ENCODE measurements around the gene CENPL.
A peak's percentile ranks its signal among the peaks of the same experiment; 100 is the strongest.

CENPL gene, protein sequence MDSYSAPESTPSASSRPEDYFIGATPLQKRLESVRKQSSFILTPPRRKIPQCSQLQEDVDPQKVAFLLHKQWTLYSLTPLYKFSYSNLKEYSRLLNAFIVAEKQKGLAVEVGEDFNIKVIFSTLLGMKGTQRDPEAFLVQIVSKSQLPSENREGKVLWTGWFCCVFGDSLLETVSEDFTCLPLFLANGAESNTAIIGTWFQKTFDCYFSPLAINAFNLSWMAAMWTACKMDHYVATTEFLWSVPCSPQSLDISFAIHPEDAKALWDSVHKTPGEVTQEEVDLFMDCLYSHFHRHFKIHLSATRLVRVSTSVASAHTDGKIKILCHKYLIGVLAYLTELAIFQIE

DNA sequence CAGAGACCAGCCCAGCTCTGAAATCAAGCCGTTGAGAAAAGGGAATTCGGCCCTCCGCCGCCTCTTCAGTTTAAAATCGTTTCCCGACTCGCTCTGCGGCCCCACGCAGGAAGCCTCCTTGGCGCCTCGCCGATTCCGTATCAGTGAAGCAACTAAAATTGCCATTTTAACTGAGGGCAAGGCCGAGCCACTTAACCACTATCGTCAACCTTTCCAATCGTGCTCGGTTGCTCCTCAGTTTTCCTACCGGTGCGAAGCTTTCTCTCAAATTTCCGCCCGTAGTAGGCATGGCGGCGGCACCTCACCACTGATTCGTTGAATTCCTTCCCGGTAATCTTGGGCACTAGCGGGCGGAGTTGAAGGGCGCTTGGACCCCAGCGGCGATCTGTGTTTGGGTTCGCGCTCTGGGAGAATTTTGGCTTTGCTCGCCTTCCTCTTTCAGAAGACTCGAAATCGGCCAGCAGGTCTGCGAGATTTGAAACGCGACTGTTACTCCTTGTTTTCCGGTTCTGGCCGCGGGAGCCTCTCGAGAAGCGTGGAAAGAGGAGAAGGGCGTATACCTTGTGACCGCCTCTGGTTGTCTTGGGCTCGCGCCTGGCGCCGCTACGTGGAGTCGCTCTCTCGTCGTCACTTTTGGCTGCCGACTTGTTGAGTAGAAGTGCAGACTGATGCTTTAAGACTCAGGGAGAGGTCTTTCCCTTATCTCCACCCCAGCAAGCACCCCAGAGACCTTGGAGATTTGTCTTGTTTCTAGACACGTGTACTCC is at the start of gene CENPL, which contains the start of gene DARS2:
Gene CENPL (minus strand): TSS at position 569 of the 767 bp plus-strand sequence. CDS start 13,584 bp downstream, outside the sequence.
Gene DARS2 (plus strand): TSS at position 359 of the 767 bp plus-strand sequence. CDS start 557 bp downstream, outside the sequence.
- H3K9me3 ChIP-seq, result no peaks in the 10 kb centered on the region
- H3K27me3 ChIP-seq, result no peaks in the 10 kb centered on the region
- peak within 1 kb of the TSS; percentile 95 for H3K4me2 ChIP-seq
- peak within 1 kb of the TSS; percentile 88 for H3K27ac ChIP-seq
- H4K20me1 ChIP-seq, result no peaks in the 10 kb centered on the region
- 0 out of 2 replicates have a peak, but pooled peaks have one; percentile 44 for TF ChIP-seq Cebpa-rat (IDR thresholded peaks at IDR 0.05)
- H3K9ac ChIP-seq, result peak within 1 kb of the TSS; percentile 89
- peaks cover 24% of the 10 kb centered on the region for H3K36me3 ChIP-seq
- peaks cover 49% of the 10 kb centered on the region for H3K4me1 ChIP-seq
- H3K4me3 ChIP-seq, result peak within 1 kb of the TSS; percentile 90

DNA sequence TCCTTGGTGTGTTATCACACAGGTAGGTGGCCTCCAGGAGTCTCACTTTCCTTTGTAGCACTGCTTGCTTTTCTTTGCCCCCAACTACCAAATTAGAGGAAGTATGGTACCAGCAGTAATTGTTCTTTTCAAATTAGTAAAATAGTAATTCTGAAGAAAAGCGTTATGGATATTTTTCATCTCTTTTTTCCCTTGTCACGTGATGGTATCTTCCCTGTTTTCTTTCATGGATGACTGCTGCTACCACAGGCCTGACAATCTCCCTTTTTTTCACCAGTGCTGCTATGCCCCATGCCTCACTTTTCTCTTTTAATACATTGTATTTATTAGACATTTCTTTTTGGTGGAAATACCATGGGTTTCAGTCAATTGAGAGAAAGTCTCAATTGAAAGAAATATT is 46.8 kb upstream of the CENPL start:
- Histone ChIP-seq H3K4me1 (peaks cover 35% of the 10 kb centered on the region), H3K36me3 (peaks cover 12% of the 10 kb centered on the region), H3K4me2 (peak overlapping the region; percentile 82), H3K27ac (no peak overlapping the region), H3K27me3 (no peaks in the 10 kb centered on the region), H3K9me3 (no peaks in the 10 kb centered on the region), H4K20me1 (peaks cover 8% of the 10 kb centered on the region), H3K9ac (no peak overlapping the region), H3K4me3 (no peak overlapping the region)
- no peak for TF ChIP-seq Cebpa-rat (IDR thresholded peaks at IDR 0.05)

DNA sequence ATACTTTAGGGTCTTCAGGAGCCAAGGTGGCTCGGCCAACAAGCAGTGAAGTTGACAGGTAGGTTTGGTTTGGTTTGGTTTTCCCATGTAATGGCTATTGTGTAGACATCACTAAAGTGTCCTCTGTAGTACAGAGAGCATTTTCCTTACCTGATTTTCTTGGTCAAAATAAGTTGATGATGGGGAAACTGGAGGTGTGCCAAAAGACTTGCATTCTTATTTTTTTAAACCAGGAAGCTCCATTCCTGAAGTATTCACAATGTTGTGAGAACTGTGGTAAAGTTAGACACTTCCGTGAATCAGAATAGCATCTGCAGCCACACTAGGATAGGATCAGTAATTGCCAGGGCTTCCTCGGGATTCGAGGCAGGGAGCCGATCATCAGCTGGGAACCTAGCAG is 46.4 kb upstream of the CENPL start:
- peak overlapping the region; percentile 82 for H3K4me2 ChIP-seq
- H3K9ac ChIP-seq, result no peak overlapping the region
- H3K4me1 ChIP-seq, result peaks cover 38% of the 10 kb centered on the region
- H3K27ac ChIP-seq, result no peak overlapping the region
- no peak for TF ChIP-seq Cebpa-rat (IDR thresholded peaks at IDR 0.05)
- H3K36me3 ChIP-seq, result peaks cover 16% of the 10 kb centered on the region
- no peaks in the 10 kb centered on the region for H3K9me3 ChIP-seq
- H3K27me3 ChIP-seq, result no peaks in the 10 kb centered on the region
- no peak overlapping the region for H3K4me3 ChIP-seq
- peaks cover 12% of the 10 kb centered on the region for H4K20me1 ChIP-seq

DNA sequence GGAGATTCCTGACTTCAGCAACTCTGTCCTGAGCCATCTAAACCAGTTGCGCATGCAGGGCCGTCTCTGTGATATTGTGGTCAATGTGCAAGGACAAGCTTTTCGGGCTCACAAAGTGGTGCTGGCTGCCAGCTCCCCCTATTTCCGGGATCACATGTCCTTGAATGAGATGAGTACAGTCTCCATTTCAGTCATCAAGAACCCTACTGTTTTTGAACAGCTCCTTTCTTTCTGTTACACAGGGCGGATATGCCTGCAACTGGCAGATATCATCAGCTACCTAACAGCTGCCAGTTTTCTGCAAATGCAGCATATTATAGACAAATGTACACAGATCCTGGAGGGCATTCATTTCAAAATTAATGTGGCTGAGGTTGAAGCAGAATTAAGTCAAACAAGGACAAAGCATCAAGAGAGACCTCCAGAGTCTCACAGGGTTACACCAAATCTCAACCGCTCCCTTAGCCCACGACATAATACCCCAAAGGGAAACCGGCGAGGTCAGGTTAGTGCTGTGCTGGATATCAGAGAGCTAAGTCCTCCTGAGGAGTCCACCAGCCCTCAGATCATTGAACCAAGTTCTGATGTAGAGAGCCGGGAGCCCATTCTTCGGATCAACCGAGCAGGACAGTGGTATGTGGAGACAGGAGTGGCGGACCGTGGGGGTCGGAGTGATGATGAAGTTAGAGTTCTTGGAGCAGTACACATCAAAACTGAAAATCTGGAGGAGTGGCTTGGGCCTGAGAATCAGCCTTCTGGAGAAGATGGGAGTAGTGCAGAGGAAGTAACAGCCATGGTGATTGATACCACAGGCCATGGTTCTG is 45.8 kb upstream of the CENPL start:
- peak overlapping the region; percentile 82 for H3K4me2 ChIP-seq
- H3K4me1 ChIP-seq, result peaks cover 44% of the 10 kb centered on the region
- no peak overlapping the region for H3K4me3 ChIP-seq
- no peaks in the 10 kb centered on the region for H3K27me3 ChIP-seq
- H3K9ac ChIP-seq, result peak overlapping the region; percentile 7; the same call in 1 of the 2 replicates
- no peaks in the 10 kb centered on the region for H3K9me3 ChIP-seq
- no peak for TF ChIP-seq Cebpa-rat (IDR thresholded peaks at IDR 0.05)
- H3K36me3 ChIP-seq, result peaks cover 19% of the 10 kb centered on the region
- H3K27ac ChIP-seq, result peak overlapping the region; percentile 35
- H4K20me1 ChIP-seq, result peaks cover 19% of the 10 kb centered on the region

DNA sequence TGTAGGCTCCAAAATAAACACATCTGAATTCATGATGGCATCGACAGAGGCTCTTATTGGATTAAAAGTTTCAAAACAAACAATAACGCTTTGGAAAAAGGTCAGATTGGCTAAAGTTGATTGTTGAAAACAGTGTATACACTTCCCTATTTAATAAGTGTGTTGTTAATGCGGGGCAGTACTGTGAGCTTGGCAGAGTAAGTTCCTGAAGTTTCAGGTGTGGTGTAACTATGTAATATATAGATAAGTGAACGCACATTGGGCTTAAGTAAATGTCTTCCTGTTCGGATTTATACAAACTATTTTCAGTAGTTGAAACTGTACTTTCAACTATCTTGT is 44.3 kb upstream of the CENPL start:
- peaks cover 56% of the 10 kb centered on the region for H3K4me1 ChIP-seq
- no peak for TF ChIP-seq Cebpa-rat (IDR thresholded peaks at IDR 0.05)
- H3K36me3 ChIP-seq, result peaks cover 32% of the 10 kb centered on the region
- H3K27me3 ChIP-seq, result no peaks in the 10 kb centered on the region
- H4K20me1 ChIP-seq, result peaks cover 33% of the 10 kb centered on the region
- H3K9me3 ChIP-seq, result no peaks in the 10 kb centered on the region
- peak overlapping the region; percentile 92 for H3K9ac ChIP-seq
- peak overlapping the region; percentile 86 for H3K4me3 ChIP-seq
- H3K27ac ChIP-seq, result peak overlapping the region; percentile 97
- H3K4me2 ChIP-seq, result peak overlapping the region; percentile 82

DNA sequence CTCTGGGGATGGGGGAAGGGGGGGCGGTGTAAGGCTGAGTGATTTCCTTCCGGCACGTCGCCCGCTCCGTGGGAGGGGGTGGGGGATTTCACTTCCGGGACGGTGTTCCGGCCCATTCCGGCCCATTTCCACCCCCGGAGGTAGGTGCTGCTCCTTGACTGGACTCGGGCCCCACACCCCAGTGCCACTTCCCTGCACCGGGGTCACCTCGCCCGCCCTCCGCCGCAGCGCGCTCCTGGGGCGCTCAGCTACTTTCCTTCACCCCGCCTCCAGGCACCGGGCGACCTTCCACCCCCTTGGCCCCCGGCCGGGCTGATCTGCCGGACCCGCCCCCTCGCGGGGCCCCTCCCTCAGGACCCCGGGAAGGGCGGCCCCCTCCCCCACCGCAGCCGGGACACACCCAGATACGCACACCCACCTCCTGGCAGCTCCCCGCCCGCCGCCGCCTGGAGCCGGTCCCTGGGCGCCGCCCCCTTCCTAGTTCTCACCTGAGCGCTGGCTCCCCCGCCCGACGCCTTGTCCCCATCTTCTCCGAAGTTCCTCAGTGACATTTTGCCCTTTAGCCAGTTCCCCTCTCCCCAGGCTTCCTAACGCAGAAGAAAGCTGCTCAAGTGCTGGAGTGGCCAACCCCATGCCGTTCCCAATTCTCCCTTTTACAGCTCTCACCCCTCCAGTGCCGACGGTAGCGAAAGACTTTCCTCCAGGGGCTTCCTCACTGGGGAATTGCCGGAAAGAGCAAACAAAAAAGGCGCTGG is 43.8 kb upstream of the CENPL start, which contains the start of gene ZBTB37:
Gene ZBTB37 (plus strand): TSS at position 115 of the 755 bp plus-strand sequence. CDS start 1,846 bp downstream, outside the sequence.
- H3K4me2 ChIP-seq, result peak within 1 kb of the TSS; percentile 86
- no peak for TF ChIP-seq Cebpa-rat (IDR thresholded peaks at IDR 0.05)

DNA sequence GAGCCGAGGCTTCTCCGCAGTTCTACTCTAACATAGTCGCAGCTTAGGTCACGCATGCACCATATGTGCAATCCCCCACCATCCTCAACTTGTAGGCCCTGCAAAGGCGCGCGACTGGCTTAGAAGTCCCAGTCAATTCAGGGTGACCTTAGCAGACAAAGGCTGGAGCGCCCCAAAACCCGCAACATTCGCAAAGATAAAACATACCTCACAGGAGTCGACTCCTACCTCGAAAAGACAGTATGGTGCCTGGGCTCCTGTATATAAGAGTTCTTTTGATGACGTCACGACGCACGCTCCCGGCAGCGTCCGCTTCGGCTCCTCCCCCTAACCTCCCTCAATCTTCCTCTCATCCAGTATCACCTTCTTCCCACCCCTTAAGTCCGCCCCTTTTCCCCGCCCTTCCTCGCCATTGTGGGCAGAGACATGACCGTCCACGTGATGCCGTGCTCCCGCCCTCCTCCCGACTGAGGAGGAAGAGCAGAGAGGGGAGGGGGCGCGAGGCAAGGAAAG is 43.1 kb upstream of the CENPL start, which contains the start of gene GAS5:
Gene GAS5 (minus strand): TSS at position 237 of the 513 bp plus-strand sequence.
- H3K36me3 ChIP-seq, result peaks cover 44% of the 10 kb centered on the region

More for the DNA sequence above, 43.8 kb upstream of the CENPL start, which contains the start of gene ZBTB37:
- Histone ChIP-seq H3K4me1 (peaks cover 61% of the 10 kb centered on the region), H3K9me3 (no peaks in the 10 kb centered on the region), H3K27ac (peak within 1 kb of the TSS; percentile 97), H4K20me1 (peaks cover 39% of the 10 kb centered on the region), H3K27me3 (no peaks in the 10 kb centered on the region), H3K4me3 (peak within 1 kb of the TSS; percentile 86), H3K36me3 (peaks cover 38% of the 10 kb centered on the region), H3K9ac (peak within 1 kb of the TSS; percentile 97)

DNA sequence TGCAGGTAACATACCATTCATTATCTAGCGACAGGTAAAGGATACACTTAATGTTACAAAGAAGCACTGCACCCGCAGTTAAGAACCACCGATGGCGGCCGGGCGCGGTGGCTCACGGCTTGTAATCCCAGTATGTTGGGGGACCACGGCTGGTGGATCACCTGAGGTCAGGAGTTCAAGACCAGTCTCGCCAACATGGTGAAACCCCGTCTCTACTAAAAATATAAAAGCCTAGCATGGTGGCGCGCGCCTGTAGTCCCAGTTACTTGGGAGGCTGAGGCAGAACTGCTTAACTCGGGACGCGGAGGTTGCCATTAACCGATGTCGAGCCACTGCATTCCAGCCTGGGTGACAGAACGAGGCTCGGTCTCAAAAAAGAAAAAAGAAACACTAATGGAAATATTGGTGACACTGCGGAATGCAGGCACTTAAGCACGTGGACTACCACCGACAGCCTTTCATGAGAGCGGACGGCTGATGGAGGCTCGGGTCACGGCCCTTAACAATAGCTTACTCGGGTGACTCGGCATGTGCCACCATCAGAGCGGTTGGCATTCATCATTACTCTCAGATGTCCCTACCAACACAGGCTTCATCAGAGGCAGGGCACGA is 42.6 kb upstream of the CENPL start:
- Histone ChIP-seq H3K4me1 (peaks cover 59% of the 10 kb centered on the region), H3K9me3 (no peaks in the 10 kb centered on the region), H4K20me1 (peaks cover 51% of the 10 kb centered on the region), H3K4me3 (peak overlapping the region; percentile 86), H3K27me3 (no peaks in the 10 kb centered on the region), H3K36me3 (peaks cover 50% of the 10 kb centered on the region), H3K4me2 (peak overlapping the region; percentile 86), H3K9ac (peak overlapping the region; percentile 97), H3K27ac (peak overlapping the region; percentile 94)
- TF ChIP-seq Cebpa-rat (IDR thresholded peaks at IDR 0.05), result no peak

More for the DNA sequence above, 43.1 kb upstream of the CENPL start, which contains the start of gene GAS5:
- Histone ChIP-seq H3K4me2 (peak within 1 kb of the TSS; percentile 86), H3K27me3 (no peaks in the 10 kb centered on the region), H3K27ac (peak within 1 kb of the TSS; percentile 97), H3K9me3 (no peaks in the 10 kb centered on the region), H3K4me3 (peak within 1 kb of the TSS; percentile 86), H3K9ac (peak within 1 kb of the TSS; percentile 97), H4K20me1 (peaks cover 45% of the 10 kb centered on the region), H3K4me1 (peaks cover 61% of the 10 kb centered on the region)
- TF ChIP-seq Cebpa-rat (IDR thresholded peaks at IDR 0.05), result no peak
